Frontal cortex (tissue), 4 donors: Measurements from ENCODE around the gene RUFY1. TPM values are rescaled to one million over a fixed set of nuclear protein-coding genes. Genes with fewer than 3 reads are reported as not detected.
"Not testable (repeated sequence)": the region's sequence is repeated elsewhere in the genome, so short reads cannot be mapped to it uniquely, and the experiment has no call there.

Experiments
- DNase-seq, 2 donors: peaks; one replicate each; pipeline ENCODE4 v3.0.0; 2012; ENCODE audit warnings: low spot score in 2 of 2
- FAIRE-seq: peaks from 2 replicates; lab custom pipeline; 2012; peaks lifted over from hg19 to GRCh38; lab: Jason Lieb, UNC
- small RNA-seq: library from RNA; depleted of rRNA; stranded (forward); fragments of <200 nt; gene quantifications from one replicate; pipeline ENCODE3, GENCODE V24; 2014
- total RNA-seq: library from RNA; depleted of rRNA; stranded (reverse); fragments of >200 nt; gene quantifications from one replicate; pipeline ENCODE4 v1.2.3, GENCODE V29; 2014
- donor health status: control.
- donor health status: control.
- donor health status: control.

RUFY1 gene
- total RNA-seq, 1 donor from 2014 or later = 26.1 TPM

DNA sequence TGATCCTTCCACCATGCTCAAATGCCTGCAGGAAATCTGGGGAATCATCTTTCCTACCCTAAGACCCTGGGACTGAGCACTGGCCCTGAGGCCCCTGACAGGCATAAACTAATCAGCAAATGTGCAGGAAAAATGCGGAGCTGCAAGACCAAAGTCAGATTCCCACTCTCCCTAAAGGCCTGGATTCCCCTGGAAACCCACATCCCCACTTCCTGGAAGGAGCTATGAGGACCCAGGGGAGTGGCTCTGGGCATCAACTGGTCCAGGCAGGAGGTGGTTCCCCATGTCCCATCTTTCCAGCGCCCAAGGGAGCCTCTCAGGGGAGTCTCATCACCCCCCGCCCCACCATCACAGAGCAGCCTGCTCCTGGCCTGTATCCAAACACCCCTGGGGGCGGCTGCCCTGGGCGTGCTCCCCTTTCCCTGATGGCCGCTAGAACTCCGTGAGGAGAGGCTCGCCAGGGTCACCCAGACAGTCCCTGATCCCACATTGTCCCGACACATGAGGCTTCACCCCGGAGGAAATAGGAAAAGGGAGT lies 98.9 kb downstream of the RUFY1 start:
- not testable (repeated sequence) for DNase-seq, FAIRE-seq

DNA sequence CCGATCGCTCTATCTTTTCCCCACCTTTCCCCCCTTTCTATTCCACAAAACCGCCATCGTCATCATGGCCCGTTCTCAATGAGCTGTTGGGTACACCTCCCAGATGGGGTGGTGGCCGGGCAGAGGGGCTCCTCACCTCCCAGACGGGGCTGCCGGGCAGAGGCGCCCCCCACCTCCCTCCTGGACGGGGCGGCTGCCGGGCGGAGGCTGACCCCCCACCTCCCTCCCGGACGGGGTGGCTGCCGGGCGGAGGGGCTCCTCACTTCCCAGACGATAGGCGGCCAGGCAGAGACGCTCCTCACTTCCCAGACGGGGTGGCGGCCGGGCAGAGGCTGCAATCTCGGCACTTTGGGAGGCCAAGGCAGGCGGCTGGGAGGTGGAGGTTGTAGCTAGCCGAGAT lies 99.9 kb downstream of the RUFY1 start:
- FAIRE-seq, DNase-seq: not testable (repeated sequence)

DNA sequence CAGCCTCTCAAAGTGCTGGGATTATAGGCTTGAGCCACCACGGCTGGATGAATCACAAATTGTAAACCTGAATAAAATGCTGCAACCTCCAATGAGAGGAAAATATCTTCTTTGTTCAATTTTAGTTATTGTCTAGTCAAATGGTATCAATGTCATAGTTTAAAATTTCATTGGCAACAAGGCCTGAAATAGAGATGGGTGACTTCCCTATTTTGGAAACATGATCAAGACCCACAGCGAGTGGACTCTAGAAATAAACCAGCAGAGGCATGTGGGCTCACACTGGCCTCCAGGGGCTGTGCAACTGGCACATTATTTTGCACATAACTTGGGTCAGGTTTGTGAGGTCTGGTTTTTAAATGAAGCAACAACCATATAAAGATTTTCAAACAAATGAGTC lies 102.8 kb downstream of the RUFY1 start:
- not testable (repeated sequence) for DNase-seq, FAIRE-seq

DNA sequence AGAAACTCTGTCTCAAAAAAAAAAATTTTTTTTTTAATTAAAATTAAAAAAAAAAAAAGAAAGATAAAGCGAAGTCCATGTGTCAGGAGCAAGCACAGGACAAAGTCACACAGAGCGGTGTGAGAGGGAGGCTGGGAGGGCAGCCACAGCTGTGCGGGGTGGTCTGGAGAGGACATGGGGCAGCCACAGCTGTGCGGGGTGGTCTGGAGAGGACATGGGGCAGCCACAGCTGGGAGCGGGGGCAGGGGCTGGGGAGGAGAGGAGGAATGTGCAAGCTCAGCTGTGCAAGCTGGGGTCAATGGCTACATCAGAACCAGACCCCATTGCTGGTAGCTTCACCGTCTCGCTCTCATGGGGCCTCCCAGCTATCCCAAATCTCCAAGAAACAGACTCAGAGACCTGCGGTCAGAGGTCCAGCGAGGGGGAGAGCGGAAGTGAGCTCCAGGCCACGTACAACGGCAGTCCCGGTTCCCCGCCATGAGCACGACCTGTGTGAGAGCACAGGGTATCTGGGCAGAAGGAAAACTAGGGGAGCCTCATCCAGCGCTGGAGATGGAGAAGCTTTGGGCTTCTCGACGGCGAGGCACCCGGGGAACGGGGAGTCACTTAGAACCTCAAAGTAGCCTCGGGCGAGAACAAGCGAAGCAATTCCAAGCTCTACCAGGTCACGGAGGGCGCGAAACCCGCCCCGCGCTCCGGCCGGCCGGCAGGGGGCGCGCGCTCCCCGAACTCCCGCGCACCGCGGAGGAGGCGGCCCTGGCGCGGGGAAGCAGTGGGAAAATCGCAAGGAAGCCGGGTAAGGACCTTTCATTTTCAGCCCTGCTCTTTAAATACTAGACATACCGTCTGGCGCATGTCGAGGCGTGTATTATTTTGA lies 107.2 kb downstream of the RUFY1 start:
- DNase-seq, FAIRE-seq: not testable (repeated sequence)

DNA sequence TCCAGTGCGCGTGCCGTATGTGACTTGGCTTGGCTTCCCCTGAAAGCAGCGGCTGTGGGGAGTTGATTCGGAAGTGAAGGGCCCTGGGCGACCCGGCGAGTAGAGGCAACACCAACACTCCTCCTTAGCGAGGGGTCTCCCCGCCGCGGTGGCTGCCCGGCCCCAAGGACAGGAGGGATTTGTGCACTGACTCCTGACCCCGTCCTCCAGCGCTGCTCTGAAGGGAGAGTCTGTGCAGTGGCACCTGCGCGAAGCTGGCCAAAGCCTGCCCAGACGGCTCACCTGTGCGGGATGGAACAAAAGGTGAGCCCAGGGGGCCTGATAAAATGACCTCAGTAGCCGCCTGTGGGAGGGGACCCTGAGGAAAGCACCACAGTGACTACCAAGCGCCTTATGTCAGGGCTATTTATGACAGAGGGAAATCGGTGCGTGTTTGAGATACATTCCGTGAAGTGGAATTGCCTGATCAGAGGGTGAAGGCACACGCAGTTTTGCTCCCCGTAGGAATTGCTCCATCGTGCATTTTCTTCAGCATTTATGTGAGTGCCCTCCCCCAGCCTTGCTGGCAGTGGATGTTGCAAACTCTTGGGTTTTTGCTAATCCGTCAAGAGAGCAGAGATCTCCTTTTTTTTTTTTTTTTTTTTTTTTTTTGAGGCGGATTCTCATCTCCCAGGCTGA lies 108.0 kb downstream of the RUFY1 start:
- not testable (repeated sequence) for FAIRE-seq
- DNase-seq = peak in 1 of 2 donors; percentile 24

Small RNA genes within 50 kb of the gene (small RNA-seq; reads per million reads assigned to genes)
- gene AC136628.3 = not detected
- gene RF00017 = not detected

Other genes starting within 250 kb of the RUFY1 start
- gene ADAMTS2, start 205.1 kb upstream of the RUFY1 start, total RNA-seq = 3.3 TPM
- 818 TPM for gene HNRNPH1, start 73.1 kb downstream of the RUFY1 start, total RNA-seq
- not detected for gene CBY3, start 130.5 kb downstream of the RUFY1 start, total RNA-seq
- gene CANX, start 148.4 kb downstream of the RUFY1 start, total RNA-seq = 405 TPM
- 7.3 TPM for gene MAML1, start 182.3 kb downstream of the RUFY1 start, total RNA-seq
- 1.6 TPM for gene LTC4S, start 243.4 kb downstream of the RUFY1 start, total RNA-seq